ENCODE results near the gene TLE1.

TLE1 gene

DNA sequence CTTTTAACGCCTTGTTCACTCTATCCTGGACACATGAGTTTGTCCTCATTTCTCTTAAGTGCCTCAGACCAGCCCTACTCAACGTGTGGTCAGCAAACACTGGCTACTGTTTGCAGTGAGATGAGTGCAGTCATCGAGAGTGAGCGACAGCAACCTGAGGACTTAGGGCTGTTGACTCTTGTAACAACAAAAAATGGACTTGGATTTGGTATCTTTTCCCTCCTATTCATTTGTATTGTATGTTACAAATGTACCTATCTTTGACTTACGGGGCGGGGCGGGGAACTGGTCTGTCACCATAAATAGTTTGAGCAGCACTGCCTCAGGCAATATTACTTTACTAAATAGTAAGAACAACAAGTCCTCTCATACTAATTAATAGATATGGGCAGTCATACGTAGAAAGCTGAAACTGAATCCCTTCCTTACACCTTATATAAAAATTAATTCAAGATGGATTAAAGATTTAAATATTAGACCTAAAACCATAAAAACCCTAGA lies 84.1 kb downstream of the TLE1 start:
- H3K4me1 ChIP-seq (ENCODE audit: insufficient read depth, low read length, poor library complexity, severe bottlenecking): peaks cover 27% of the 10 kb centered on the region
- no peaks in the 10 kb centered on the region for H3K36me3 ChIP-seq (ENCODE audit: insufficient read depth, low read length)
- no peak for TF ChIP-seq EZH2phosphoT487 (IDR thresholded peaks at IDR 0.05; ENCODE audit: borderline replicate concordance)
- TF ChIP-seq, protein P1, sequence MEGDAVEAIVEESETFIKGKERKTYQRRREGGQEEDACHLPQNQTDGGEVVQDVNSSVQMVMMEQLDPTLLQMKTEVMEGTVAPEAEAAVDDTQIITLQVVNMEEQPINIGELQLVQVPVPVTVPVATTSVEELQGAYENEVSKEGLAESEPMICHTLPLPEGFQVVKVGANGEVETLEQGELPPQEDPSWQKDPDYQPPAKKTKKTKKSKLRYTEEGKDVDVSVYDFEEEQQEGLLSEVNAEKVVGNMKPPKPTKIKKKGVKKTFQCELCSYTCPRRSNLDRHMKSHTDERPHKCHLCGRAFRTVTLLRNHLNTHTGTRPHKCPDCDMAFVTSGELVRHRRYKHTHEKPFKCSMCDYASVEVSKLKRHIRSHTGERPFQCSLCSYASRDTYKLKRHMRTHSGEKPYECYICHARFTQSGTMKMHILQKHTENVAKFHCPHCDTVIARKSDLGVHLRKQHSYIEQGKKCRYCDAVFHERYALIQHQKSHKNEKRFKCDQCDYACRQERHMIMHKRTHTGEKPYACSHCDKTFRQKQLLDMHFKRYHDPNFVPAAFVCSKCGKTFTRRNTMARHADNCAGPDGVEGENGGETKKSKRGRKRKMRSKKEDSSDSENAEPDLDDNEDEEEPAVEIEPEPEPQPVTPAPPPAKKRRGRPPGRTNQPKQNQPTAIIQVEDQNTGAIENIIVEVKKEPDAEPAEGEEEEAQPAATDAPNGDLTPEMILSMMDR (conservative IDR thresholded peaks at IDR 0.05; ENCODE audit: low read length): no peak

DNA sequence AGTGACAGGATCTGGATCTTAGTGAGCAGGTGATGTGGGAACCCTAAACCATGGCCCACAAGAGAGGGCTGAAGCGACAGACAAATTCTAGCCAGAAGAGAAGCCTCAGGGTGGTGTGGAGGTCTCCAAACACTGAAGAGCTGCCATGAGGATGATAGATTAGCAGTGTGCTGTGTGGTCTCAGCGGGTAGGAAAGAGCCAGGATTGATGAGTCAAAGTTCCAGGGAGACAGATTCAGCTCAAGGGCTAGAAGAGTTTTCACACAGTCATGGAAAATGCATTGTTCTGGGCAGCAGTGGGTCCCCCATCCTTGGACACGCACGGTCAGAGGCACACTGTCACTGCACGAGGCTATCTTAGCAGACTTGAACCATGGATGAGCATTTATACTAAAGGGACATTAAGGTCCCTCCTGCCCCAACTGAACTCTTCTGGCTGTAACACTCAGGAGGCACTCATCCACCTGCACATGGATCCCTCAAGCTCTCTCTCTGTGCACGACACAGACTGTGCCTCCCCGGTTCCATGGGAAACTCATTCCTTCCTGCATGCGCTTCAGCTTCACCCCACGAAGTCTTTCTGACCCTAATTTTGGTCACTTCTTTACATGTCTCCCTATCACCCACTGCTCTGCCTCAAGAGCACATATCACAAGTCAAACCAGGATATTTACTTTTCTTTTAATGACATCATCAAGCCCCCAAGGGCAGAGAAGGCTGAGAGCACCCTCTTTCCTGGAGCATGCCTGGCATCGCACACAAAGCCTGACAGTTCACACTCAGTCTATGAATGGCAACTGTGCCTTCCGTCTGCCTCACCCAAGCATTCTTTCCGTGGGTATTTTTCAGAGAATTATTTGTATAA lies 84.8 kb downstream of the TLE1 start:
- no peak overlapping the region for H3K4me2 ChIP-seq (ENCODE audit: low read depth, low read length, poor library complexity, severe bottlenecking)
- H3K4me1 ChIP-seq (ENCODE audit: insufficient read depth, low read length, poor library complexity, severe bottlenecking): peaks cover 23% of the 10 kb centered on the region
- H4K20me1 ChIP-seq (ENCODE audit: insufficient read depth, low read length, poor library complexity, severe bottlenecking): no peaks in the 10 kb centered on the region
- H3K4me3 ChIP-seq (ENCODE audit: low read length, poor library complexity, severe bottlenecking): no peak overlapping the region
- TF ChIP-seq, protein P1 (conservative IDR thresholded peaks at IDR 0.05; ENCODE audit: low read length): no peak
- no peak for TF ChIP-seq EZH2phosphoT487 (IDR thresholded peaks at IDR 0.05; ENCODE audit: borderline replicate concordance)
- no peaks in the 10 kb centered on the region for H3K79me2 ChIP-seq (ENCODE audit: insufficient read depth, low read length)
- no peaks in the 10 kb centered on the region for H3K36me3 ChIP-seq (ENCODE audit: insufficient read depth, low read length)
- no peaks in the 10 kb centered on the region for H3K9me3 ChIP-seq (ENCODE audit: insufficient read depth, low read depth, low read length)
- no peaks in the 10 kb centered on the region for H3K9me2 ChIP-seq (replicated peaks; ENCODE audit: low read depth, low read length)
- no peaks in the 10 kb centered on the region for H3K27me3 ChIP-seq (ENCODE audit: insufficient read depth, low read length, poor library complexity, severe bottlenecking)
- no peak overlapping the region for H2AFZ ChIP-seq (ENCODE audit: low read length)
- H3K9ac ChIP-seq (ENCODE audit: low read depth, low read length, poor library complexity, severe bottlenecking): no peak overlapping the region
- no peaks in the 10 kb centered on the region for H3F3A ChIP-seq (ENCODE audit: low read depth)

More for the DNA sequence above, 84.1 kb downstream of the TLE1 start:
- no peaks in the 10 kb centered on the region for H3K27me3 ChIP-seq (ENCODE audit: insufficient read depth, low read length, poor library complexity, severe bottlenecking)
- no peak overlapping the region for H2AFZ ChIP-seq (ENCODE audit: low read length)
- no peaks in the 10 kb centered on the region for H4K20me1 ChIP-seq (ENCODE audit: insufficient read depth, low read length, poor library complexity, severe bottlenecking)
- H3K4me2 ChIP-seq (ENCODE audit: low read depth, low read length, poor library complexity, severe bottlenecking): no peak overlapping the region
- H3K9me2 ChIP-seq (replicated peaks; ENCODE audit: low read depth, low read length): no peaks in the 10 kb centered on the region
- no peak overlapping the region for H3K9ac ChIP-seq (ENCODE audit: low read depth, low read length, poor library complexity, severe bottlenecking)
- H3K79me2 ChIP-seq (ENCODE audit: insufficient read depth, low read length): no peaks in the 10 kb centered on the region
- H3K4me3 ChIP-seq (ENCODE audit: low read length, poor library complexity, severe bottlenecking): no peak overlapping the region
- H3F3A ChIP-seq (ENCODE audit: low read depth): 0 out of 2 replicates have a peak, but pooled peaks cover 3% of the 10 kb centered on the region
- H3K9me3 ChIP-seq (ENCODE audit: insufficient read depth, low read depth, low read length): no peaks in the 10 kb centered on the region

GRCh38 chr9:81602887-81603680 lies 86.3 kb downstream of the TLE1 start:
- H4K20me1 ChIP-seq (ENCODE audit: insufficient read depth, low read length, poor library complexity, severe bottlenecking): no peaks in the 10 kb centered on the region
- TF ChIP-seq, protein P1 (conservative IDR thresholded peaks at IDR 0.05; ENCODE audit: low read length): no peak
- no peak for TF ChIP-seq EZH2phosphoT487 (IDR thresholded peaks at IDR 0.05; ENCODE audit: borderline replicate concordance)
- H3K4me2 ChIP-seq (ENCODE audit: low read depth, low read length, poor library complexity, severe bottlenecking): no peak overlapping the region
- peaks cover 29% of the 10 kb centered on the region for H3K4me1 ChIP-seq (ENCODE audit: insufficient read depth, low read length, poor library complexity, severe bottlenecking)
- H3K9ac ChIP-seq (ENCODE audit: low read depth, low read length, poor library complexity, severe bottlenecking): no peak overlapping the region
- H3K9me2 ChIP-seq (replicated peaks; ENCODE audit: low read depth, low read length): no peaks in the 10 kb centered on the region
- no peak overlapping the region for H2AFZ ChIP-seq (ENCODE audit: low read length)
- no peaks in the 10 kb centered on the region for H3K27me3 ChIP-seq (ENCODE audit: insufficient read depth, low read length, poor library complexity, severe bottlenecking)
- H3F3A ChIP-seq (ENCODE audit: low read depth): no peaks in the 10 kb centered on the region
- no peak overlapping the region for H3K4me3 ChIP-seq (ENCODE audit: low read length, poor library complexity, severe bottlenecking)
- no peaks in the 10 kb centered on the region for H3K9me3 ChIP-seq (ENCODE audit: insufficient read depth, low read depth, low read length)
- no peaks in the 10 kb centered on the region for H3K36me3 ChIP-seq (ENCODE audit: insufficient read depth, low read length)
- no peaks in the 10 kb centered on the region for H3K79me2 ChIP-seq (ENCODE audit: insufficient read depth, low read length)

Data from Loucy (cell line).